ENCODE results near the gene CIB2. TPM values are rescaled to one million over a fixed set of nuclear protein-coding genes. Genes with fewer than 3 reads are reported as not detected.

CIB2 gene
- total RNA-seq, 1 donor from 2014 or later = 9.6 TPM

GRCh38 chr15:78112551-78112950 lies 18.7 kb downstream of the CIB2 start:
- H3K36me3 Mint-ChIP-seq (ENCODE audit: unreplicated experiment) = no peaks in the 10 kb centered on the region
- H3K4me1 Mint-ChIP-seq (ENCODE audit: unreplicated experiment) = peaks cover 5% of the 10 kb centered on the region
- no peak for DNase-seq (ENCODE audit: extremely low spot score, unreplicated experiment)
- no peaks in the 10 kb centered on the region for H3K9me3 Mint-ChIP-seq (ENCODE audit: unreplicated experiment)
- no peak overlapping the region for H3K4me3 Mint-ChIP-seq (ENCODE audit: unreplicated experiment)
- H3K27ac Mint-ChIP-seq (ENCODE audit: unreplicated experiment) = no peak overlapping the region
- TF ChIP-seq, protein P1, sequence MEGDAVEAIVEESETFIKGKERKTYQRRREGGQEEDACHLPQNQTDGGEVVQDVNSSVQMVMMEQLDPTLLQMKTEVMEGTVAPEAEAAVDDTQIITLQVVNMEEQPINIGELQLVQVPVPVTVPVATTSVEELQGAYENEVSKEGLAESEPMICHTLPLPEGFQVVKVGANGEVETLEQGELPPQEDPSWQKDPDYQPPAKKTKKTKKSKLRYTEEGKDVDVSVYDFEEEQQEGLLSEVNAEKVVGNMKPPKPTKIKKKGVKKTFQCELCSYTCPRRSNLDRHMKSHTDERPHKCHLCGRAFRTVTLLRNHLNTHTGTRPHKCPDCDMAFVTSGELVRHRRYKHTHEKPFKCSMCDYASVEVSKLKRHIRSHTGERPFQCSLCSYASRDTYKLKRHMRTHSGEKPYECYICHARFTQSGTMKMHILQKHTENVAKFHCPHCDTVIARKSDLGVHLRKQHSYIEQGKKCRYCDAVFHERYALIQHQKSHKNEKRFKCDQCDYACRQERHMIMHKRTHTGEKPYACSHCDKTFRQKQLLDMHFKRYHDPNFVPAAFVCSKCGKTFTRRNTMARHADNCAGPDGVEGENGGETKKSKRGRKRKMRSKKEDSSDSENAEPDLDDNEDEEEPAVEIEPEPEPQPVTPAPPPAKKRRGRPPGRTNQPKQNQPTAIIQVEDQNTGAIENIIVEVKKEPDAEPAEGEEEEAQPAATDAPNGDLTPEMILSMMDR (IDR thresholded peaks at IDR 0.05) = no peak
- no peaks in the 10 kb centered on the region for H3K27me3 Mint-ChIP-seq (ENCODE audit: unreplicated experiment)

- H3K27me3 Mint-ChIP-seq (ENCODE audit: unreplicated experiment) = no peaks in the 10 kb centered on the region
- TF ChIP-seq, protein P1 (IDR thresholded peaks at IDR 0.05) = no peak
- no peak overlapping the region for H3K4me3 Mint-ChIP-seq (ENCODE audit: unreplicated experiment)
- no peaks in the 10 kb centered on the region for H3K36me3 Mint-ChIP-seq (ENCODE audit: unreplicated experiment)
- DNase-seq (ENCODE audit: extremely low spot score, unreplicated experiment) = no peak
- H3K27ac Mint-ChIP-seq (ENCODE audit: unreplicated experiment) = no peak overlapping the region
- H3K4me1 Mint-ChIP-seq (ENCODE audit: unreplicated experiment) = peaks cover 5% of the 10 kb centered on the region
- H3K9me3 Mint-ChIP-seq (ENCODE audit: unreplicated experiment) = no peaks in the 10 kb centered on the region
Measured at GRCh38 chr15:78111788-78112187, 19.5 kb downstream of the CIB2 start.

DNA sequence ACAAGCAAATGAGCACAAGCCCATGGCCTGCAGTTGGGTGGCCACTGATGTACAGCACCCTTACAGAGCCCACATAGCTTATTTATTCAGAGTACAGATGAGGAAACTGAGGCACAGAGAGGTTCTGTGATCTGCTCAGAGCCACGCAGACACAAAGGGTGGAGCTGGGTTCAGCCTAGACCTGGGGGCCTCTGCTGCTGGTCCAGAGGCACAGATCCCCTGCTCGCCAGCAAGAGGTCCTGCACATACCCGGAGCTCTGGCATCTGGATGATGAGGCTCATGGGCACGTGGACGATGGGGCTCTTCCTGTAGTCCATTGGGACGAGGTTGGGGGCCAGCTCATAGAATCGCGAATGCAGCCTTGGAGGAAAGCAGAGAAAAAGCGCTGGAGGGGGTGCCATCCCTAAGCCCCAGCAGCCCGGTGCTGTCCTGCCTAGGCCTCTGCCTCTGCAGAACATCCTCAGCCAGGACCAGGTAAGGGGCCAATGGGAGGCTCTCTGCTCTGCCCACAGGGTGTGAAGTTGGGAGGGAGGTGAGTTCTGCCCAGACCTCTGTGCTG lies 20.2 kb downstream of the CIB2 start:
- no peak overlapping the region for H3K4me3 Mint-ChIP-seq (ENCODE audit: unreplicated experiment)
- no peaks in the 10 kb centered on the region for H3K36me3 Mint-ChIP-seq (ENCODE audit: unreplicated experiment)
- TF ChIP-seq, protein P1 (IDR thresholded peaks at IDR 0.05) = no peak
- H3K4me1 Mint-ChIP-seq (ENCODE audit: unreplicated experiment) = peaks cover 5% of the 10 kb centered on the region
- no peak overlapping the region for H3K27ac Mint-ChIP-seq (ENCODE audit: unreplicated experiment)
- H3K9me3 Mint-ChIP-seq (ENCODE audit: unreplicated experiment) = no peaks in the 10 kb centered on the region
- no peaks in the 10 kb centered on the region for H3K27me3 Mint-ChIP-seq (ENCODE audit: unreplicated experiment)
- no peak for DNase-seq (ENCODE audit: extremely low spot score, unreplicated experiment)

DNA sequence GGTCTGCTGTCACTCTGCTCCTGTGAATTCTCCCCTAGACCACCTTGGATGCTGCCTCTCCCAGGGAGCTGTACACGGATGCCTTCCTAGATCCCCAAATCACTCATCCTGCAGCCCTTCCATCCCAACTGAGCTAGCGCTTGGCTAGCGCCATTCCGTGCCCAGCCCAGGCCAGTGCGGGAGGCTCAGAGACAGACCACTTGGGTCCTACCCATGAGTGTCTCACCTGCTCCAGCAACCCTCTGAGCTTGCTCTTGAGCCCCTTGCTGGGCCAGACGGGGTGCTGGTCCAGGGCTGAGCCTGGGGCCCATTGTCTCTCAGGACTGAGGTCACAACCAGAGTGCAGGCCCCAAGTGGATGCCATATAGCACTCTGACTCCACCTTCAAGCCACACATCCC lies 21.1 kb downstream of the CIB2 start:
- no peaks in the 10 kb centered on the region for H3K36me3 Mint-ChIP-seq (ENCODE audit: unreplicated experiment)
- TF ChIP-seq, protein P1 (IDR thresholded peaks at IDR 0.05) = no peak
- peaks cover 6% of the 10 kb centered on the region for H3K4me1 Mint-ChIP-seq (ENCODE audit: unreplicated experiment)
- H3K4me3 Mint-ChIP-seq (ENCODE audit: unreplicated experiment) = no peak overlapping the region
- H3K27me3 Mint-ChIP-seq (ENCODE audit: unreplicated experiment) = no peaks in the 10 kb centered on the region
- DNase-seq (ENCODE audit: extremely low spot score, unreplicated experiment) = no peak
- H3K9me3 Mint-ChIP-seq (ENCODE audit: unreplicated experiment) = no peaks in the 10 kb centered on the region
- H3K27ac Mint-ChIP-seq (ENCODE audit: unreplicated experiment) = no peak overlapping the region

- H3K27ac Mint-ChIP-seq (ENCODE audit: unreplicated experiment) = no peak overlapping the region
- no peak overlapping the region for H3K4me3 Mint-ChIP-seq (ENCODE audit: unreplicated experiment)
- no peak for DNase-seq (ENCODE audit: extremely low spot score, unreplicated experiment)
- H3K9me3 Mint-ChIP-seq (ENCODE audit: unreplicated experiment) = no peaks in the 10 kb centered on the region
- H3K27me3 Mint-ChIP-seq (ENCODE audit: unreplicated experiment) = no peaks in the 10 kb centered on the region
- no peaks in the 10 kb centered on the region for H3K36me3 Mint-ChIP-seq (ENCODE audit: unreplicated experiment)
- H3K4me1 Mint-ChIP-seq (ENCODE audit: unreplicated experiment) = peaks cover 16% of the 10 kb centered on the region
- TF ChIP-seq, protein P1 (IDR thresholded peaks at IDR 0.05) = no peak
Measured at GRCh38 chr15:78109156-78109555, 22.1 kb downstream of the CIB2 start.
